H9 (cell line): ENCODE measurements around the gene RSBN1. TPM values are rescaled to one million over a fixed set of nuclear protein-coding genes. Genes with fewer than 3 reads are reported as not detected.

Experiments
- DNase-seq: peaks from one replicate; pipeline ENCODE4 v3.0.0-alpha.2; 2017
- H2AFZ ChIP-seq: one replicate; pipeline ENCODE4 v1.6.1; 2013; ENCODE audit warnings: mild to moderate bottlenecking, low read length, control low read depth, moderate library complexity
- H2AK5ac ChIP-seq: 2 replicates; pipeline ENCODE4 v1.6.1; 2013; ENCODE audit warnings: low read length, control low read depth, mixed read lengths; ENCODE audit not compliant: insufficient read length
- H2BK120ac ChIP-seq: one replicate; pipeline ENCODE4 v1.6.1; 2013; ENCODE audit warnings: low read depth, mild to moderate bottlenecking, low read length, control low read depth, inconsistent platforms; ENCODE audit not compliant: poor library complexity, severe bottlenecking
- H2BK12ac ChIP-seq: 2 replicates; pipeline ENCODE4 v1.6.1; 2013; ENCODE audit warnings: low read length, control low read depth, mixed read lengths, low read depth; ENCODE audit not compliant: insufficient read length
- H2BK15ac ChIP-seq: 2 replicates; pipeline ENCODE4 v1.6.1; 2013; ENCODE audit warnings: low read depth, low read length, control low read depth
- H2BK20ac ChIP-seq: one replicate; pipeline ENCODE4 v1.6.1; 2013; ENCODE audit warnings: low read depth, mild to moderate bottlenecking, low read length, control low read depth, inconsistent platforms; ENCODE audit not compliant: poor library complexity, severe bottlenecking
- H2BK5ac ChIP-seq: 2 replicates; pipeline ENCODE4 v1.6.1; 2013; ENCODE audit warnings: low read length, control low read depth, mixed read lengths; ENCODE audit not compliant: insufficient read length
- H3K14ac ChIP-seq: 2 replicates; pipeline ENCODE4 v1.6.1; 2013; ENCODE audit warnings: low read length, control low read depth; ENCODE audit not compliant: insufficient read depth
- H3K18ac ChIP-seq: 2 replicates; pipeline ENCODE4 v1.6.1; 2013; ENCODE audit warnings: low read depth, mild to moderate bottlenecking, mixed read lengths, low read length, control low read depth; ENCODE audit not compliant: insufficient read length
- H3K23ac ChIP-seq: 2 replicates; pipeline ENCODE4 v1.6.1; 2013; ENCODE audit warnings: low read length, control low read depth, mixed read lengths, low read depth; ENCODE audit not compliant: insufficient read length
- H3K23me2 ChIP-seq: 2 replicates; pipeline ENCODE4 v1.6.1; 2013; ENCODE audit warnings: low read depth, mild to moderate bottlenecking, mixed read lengths, low read length, control low read depth; ENCODE audit not compliant: insufficient read length, poor library complexity, severe bottlenecking
- H3K27ac ChIP-seq: 2 replicates; pipeline ENCODE4 v1.5.1; 2013; ENCODE audit warnings: low read length, control low read depth, mixed read lengths, low read depth; ENCODE audit not compliant: insufficient read length
- H3K27me3 ChIP-seq: 2 replicates; pipeline ENCODE4 v1.6.1; 2013; ENCODE audit warnings: low read length, control low read depth, inconsistent platforms; ENCODE audit not compliant: insufficient read depth
- H3K4ac ChIP-seq: 2 replicates; pipeline ENCODE4 v1.6.1; 2013; ENCODE audit warnings: low read depth, mild to moderate bottlenecking, control low read depth, inconsistent platforms, low read length, moderate library complexity
- H3K4me1 ChIP-seq: 2 replicates; pipeline ENCODE4 v1.6.1; 2013; ENCODE audit warnings: low read length, control low read depth, inconsistent platforms; ENCODE audit not compliant: insufficient read depth
- H3K4me2 ChIP-seq: 2 replicates; pipeline ENCODE4 v1.6.1; 2013; ENCODE audit warnings: low read length, control low read depth, mixed read lengths; ENCODE audit not compliant: insufficient read length, insufficient read depth
- H3K56ac ChIP-seq: 2 replicates; pipeline ENCODE4 v1.6.1; 2013; ENCODE audit warnings: low read depth, mild to moderate bottlenecking, mixed read lengths, low read length, control low read depth; ENCODE audit not compliant: insufficient read length
- H3K79me1 ChIP-seq: 2 replicates; pipeline ENCODE4 v1.6.1; 2013; ENCODE audit warnings: low read depth, mild to moderate bottlenecking, moderate library complexity, low read length, control low read depth, inconsistent platforms; ENCODE audit not compliant: insufficient read depth, poor library complexity, severe bottlenecking
- H3K79me2 ChIP-seq: 2 replicates; pipeline ENCODE4 v1.6.1; 2013; ENCODE audit warnings: low read length, control low read depth, inconsistent platforms; ENCODE audit not compliant: insufficient read depth
- H3K9ac ChIP-seq: 2 replicates; pipeline ENCODE4 v1.6.1; 2013; ENCODE audit warnings: low read length, control low read depth, mixed read lengths; ENCODE audit not compliant: insufficient read length; ENCODE audit errors: extremely low read depth
- H3K9me3 ChIP-seq: one replicate; pipeline ENCODE4 v1.6.1; 2013; ENCODE audit warnings: low read depth, low read length, inconsistent platforms; ENCODE audit not compliant: control insufficient read depth
- H3T11ph ChIP-seq: one replicate; pipeline ENCODE4 v1.6.1; 2013; ENCODE audit warnings: mild to moderate bottlenecking, low read length, control low read depth, inconsistent platforms
- H4K20me1 ChIP-seq: one replicate; pipeline ENCODE4 v1.6.1; 2013; ENCODE audit not compliant: control insufficient read depth, insufficient read length, insufficient read depth
- H4K5ac ChIP-seq: 2 replicates; pipeline ENCODE4 v1.6.1; 2013; ENCODE audit warnings: low read depth, mild to moderate bottlenecking, mixed read lengths, low read length, control low read depth; ENCODE audit not compliant: insufficient read length
- H4K8ac ChIP-seq: replicated peaks from 2 replicates; pipeline ENCODE4 v1.6.1; 2013; ENCODE audit warnings: low read length, control low read depth, mixed read lengths, low read depth; ENCODE audit not compliant: insufficient read length
- H4K91ac ChIP-seq: 2 replicates; pipeline ENCODE4 v1.6.1; 2013; ENCODE audit warnings: low read depth, mild to moderate bottlenecking, moderate library complexity, mixed read lengths, low read length, control low read depth; ENCODE audit not compliant: insufficient read length
- H3K27ac Mint-ChIP-seq, 3 experiments: 2 replicates in 2 of 3; 3 replicates in 1 of 3; pipeline ENCODE4 v1.8.0; 2020 to 2021; ENCODE audit warnings: mixed read lengths in 3 of 3, mild to moderate bottlenecking in 1 of 3, moderate library complexity in 1 of 3
- H3K27me3 Mint-ChIP-seq: 2 replicates; pipeline ENCODE4 v1.8.0; 2021; ENCODE audit warnings: low read depth, mild to moderate bottlenecking, moderate library complexity, mixed read lengths
- H3K36me3 Mint-ChIP-seq, 3 experiments: 2 replicates in 2 of 3; 3 replicates in 1 of 3; pipeline ENCODE4 v1.8.0; 2020 to 2021; ENCODE audit warnings: low read depth in 3 of 3, mixed read lengths in 3 of 3; ENCODE audit not compliant: insufficient read depth in 1 of 3
- H3K4me1 Mint-ChIP-seq, 2 experiments: 2 replicates each; pipeline ENCODE4 v1.8.0; 2020; ENCODE audit warnings: mixed read lengths in 2 of 2
- H3K4me3 Mint-ChIP-seq, 2 experiments: 2 replicates in 1 of 2; 3 replicates in 1 of 2; pipeline ENCODE4 v1.8.0; 2020 to 2021; ENCODE audit warnings: mild to moderate bottlenecking in 2 of 2, mixed read lengths in 2 of 2, moderate library complexity in 1 of 2
- H3K9me3 Mint-ChIP-seq, 2 experiments: 2 replicates in 1 of 2; 3 replicates in 1 of 2; pipeline ENCODE4 v1.8.0; 2020; ENCODE audit warnings: mild to moderate bottlenecking in 2 of 2, mixed read lengths in 2 of 2, moderate library complexity in 1 of 2
- CTCF ChIP-seq: fragments of 200-600 bp; sonication (generic); conservative IDR thresholded peaks from 3 replicates; pipeline ENCODE4 v1.8.0; 2021; ENCODE audit warnings: antibody characterized with exemption, mild to moderate bottlenecking
- WGBS: extraction: QIAGEN DNeasy Blood & Tissue Kit; methylation state at CpG from one replicate; pipeline ENCODE4 v1.1.7; 2013; ENCODE audit warnings: missing lambda C conversion rate, low lambda C conversion rate, mixed read lengths; ENCODE audit not compliant: insufficient read length; ENCODE audit errors: extremely low coverage; 5-methylcytosine and 5-hydroxymethylcytosine counted together
- total RNA-seq: library from RNA; stranded (reverse); gene quantifications from 2 replicates; pipeline ENCODE4 v1.2.1, GENCODE V29; 2021

The RSBN1 gene
- total RNA-seq, 1 experiment from 2014 or later: 11.0 TPM

- no peak for TF ChIP-seq CTCF
- no peak overlapping the region for H3T11ph ChIP-seq
- H2BK20ac ChIP-seq: no peak overlapping the region
- peaks cover 12 to 17% of the 10 kb centered on the region in 2 experiments for H3K4me1 Mint-ChIP-seq
- DNase-seq: no peak
- no peaks in the 10 kb centered on the region for H4K20me1 ChIP-seq
- peaks cover 5% of the 10 kb centered on the region; the same call in 1 of the 2 replicates for H3K79me2 ChIP-seq
- WGBS: no CpG with 5 or more reads among the region's 3 CpGs
- 0 out of 7 replicates have a peak, but pooled peaks cover 0 to 3% (median 0%) of the 10 kb centered on the region in 3 experiments for H3K36me3 Mint-ChIP-seq
- no peak overlapping the region for H3K56ac ChIP-seq
- H3K14ac ChIP-seq: no peak overlapping the region
- H2AFZ ChIP-seq: no peak overlapping the region
- no peaks in the 10 kb centered on the region for H3K9me3 Mint-ChIP-seq
- H2AK5ac ChIP-seq: no peak overlapping the region
- H3K4ac ChIP-seq: no peak overlapping the region
- no peaks in the 10 kb centered on the region for H3K27me3 ChIP-seq
- H4K91ac ChIP-seq: no peak overlapping the region
- H3K27ac ChIP-seq: no peak overlapping the region
- H4K5ac ChIP-seq: no peak overlapping the region
- no peak overlapping the region for H4K8ac ChIP-seq
- H3K18ac ChIP-seq: no peak overlapping the region
- no peak overlapping the region for H3K9ac ChIP-seq
- H3K23me2 ChIP-seq: no peaks in the 10 kb centered on the region
- H3K27ac Mint-ChIP-seq: no peak overlapping the region
- peaks cover 3% of the 10 kb centered on the region; the same call in 1 of the 2 replicates for H3K4me1 ChIP-seq
- peaks cover 8% of the 10 kb centered on the region for H3K79me1 ChIP-seq
- no peak overlapping the region for H3K4me2 ChIP-seq
- no peak overlapping the region for H3K23ac ChIP-seq
- H3K4me3 Mint-ChIP-seq: no peak overlapping the region
- H3K27me3 Mint-ChIP-seq: no peaks in the 10 kb centered on the region; the same call in 1 of the 2 replicates
- H3K9me3 ChIP-seq: no peaks in the 10 kb centered on the region
- H2BK15ac ChIP-seq: no peak overlapping the region
- H2BK5ac ChIP-seq: no peak overlapping the region
- no peak overlapping the region for H2BK12ac ChIP-seq
- no peak overlapping the region for H2BK120ac ChIP-seq
Measured at GRCh38 chr1:113787663-113788062, 24.6 kb downstream of the RSBN1 start.
